CD8-positive, alpha-beta memory T cell (primary cell): ENCODE measurements around the gene AFF1. TPM values are rescaled to one million over a fixed set of nuclear protein-coding genes. Genes with fewer than 3 reads are reported as not detected.
"Not testable (repeated sequence)": the region's sequence is repeated elsewhere in the genome, so short reads cannot be mapped to it uniquely, and the experiment has no call there.

Source experiments
- CTCF ChIA-PET: fragments of 350-600 bp; sonication (Branson Sonifier 250); formaldehyde crosslinking; loops from one replicate; lab custom pipeline; 2021; ENCODE audit warnings: antibody characterized with exemption; lab: Charles Lee
- POLR2A ChIA-PET: fragments of 350-600 bp; sonication (Branson Sonifier 250); formaldehyde crosslinking; loops from one replicate; lab custom pipeline; 2021; ENCODE audit warnings: antibody characterized with exemption; lab: Charles Lee
- DNase-seq, 5 donors: peaks; one replicate each; pipeline versions ENCODE4 v3.0.0 to v3.0.0-alpha.2; 2020 to 2022; ENCODE audit warnings: mixed read lengths in 1 of 5
- H3K27ac ChIP-seq: one replicate; pipeline ENCODE4 v1.7.0; 2013; ENCODE audit warnings: low read depth, mild to moderate bottlenecking, low read length, moderate library complexity
- H3K27me3 ChIP-seq: 2 replicates; pipeline ENCODE4 v1.7.0; 2013; ENCODE audit warnings: low read length, mild to moderate bottlenecking; ENCODE audit not compliant: insufficient read depth, poor library complexity, severe bottlenecking
- H3K36me3 ChIP-seq: 2 replicates; pipeline ENCODE4 v1.7.0; 2013; ENCODE audit warnings: mild to moderate bottlenecking, low read length, moderate library complexity; ENCODE audit not compliant: insufficient read depth
- H3K4me1 ChIP-seq: 2 replicates; pipeline ENCODE4 v1.7.0; 2013; ENCODE audit warnings: mild to moderate bottlenecking, low read length, moderate library complexity; ENCODE audit not compliant: insufficient read depth
- H3K4me3 ChIP-seq: 2 replicates; pipeline ENCODE4 v1.7.0; 2013; ENCODE audit warnings: mild to moderate bottlenecking, low read length
- H3K9me3 ChIP-seq: 2 replicates; pipeline ENCODE4 v1.7.0; 2013; ENCODE audit warnings: mild to moderate bottlenecking, low read length
- H3K27ac Mint-ChIP-seq, 8 donors: one replicate each; pipeline ENCODE4 v1.8.0; 2020 to 2021; ENCODE audit warnings: mixed read lengths in 8 of 8, mild to moderate bottlenecking in 6 of 8, inconsistent platforms in 3 of 8, moderate library complexity in 3 of 8
- H3K27me3 Mint-ChIP-seq, 2 donors: one replicate each; pipeline ENCODE4 v1.8.0; 2020 to 2021; ENCODE audit warnings: mixed read lengths in 2 of 2, mild to moderate bottlenecking in 1 of 2, moderate library complexity in 1 of 2
- H3K36me3 Mint-ChIP-seq, 3 donors: one replicate each; pipeline ENCODE4 v1.8.0; 2020 to 2021; ENCODE audit warnings: mixed read lengths in 3 of 3, inconsistent platforms in 1 of 3, mild to moderate bottlenecking in 1 of 3
- H3K4me1 Mint-ChIP-seq, 3 donors: one replicate each; pipeline ENCODE4 v1.8.0; 2020 to 2021; ENCODE audit warnings: mixed read lengths in 3 of 3, inconsistent platforms in 1 of 3, mild to moderate bottlenecking in 1 of 3
- H3K4me3 Mint-ChIP-seq, 7 donors: one replicate each; pipeline ENCODE4 v1.8.0; 2020 to 2021; ENCODE audit warnings: mixed read lengths in 7 of 7, mild to moderate bottlenecking in 6 of 7, moderate library complexity in 4 of 7, inconsistent platforms in 2 of 7
- H3K9me3 Mint-ChIP-seq, 5 donors: one replicate each; pipeline ENCODE4 v1.8.0; 2020 to 2022; ENCODE audit warnings: mixed read lengths in 5 of 5, mild to moderate bottlenecking in 3 of 5, moderate library complexity in 2 of 5, inconsistent platforms in 1 of 5
- polyA plus RNA-seq: library from polyadenylated mRNA; unstranded; fragments of 300-500 nt; fragmentation: Illumina TruSeq; gene quantifications from one replicate; pipeline ENCODE4 v1.2.3, GENCODE V29; 2021
- total RNA-seq, 2 experiments: library from RNA; stranded (reverse); gene quantifications; one replicate each; pipeline ENCODE4 v1.2.3, GENCODE V29; 2021

AFF1 gene
- total and polyA plus RNA-seq, 3 experiments from 2014 or later, result 20.9 to 32.9 (median 29.7) TPM

DNA sequence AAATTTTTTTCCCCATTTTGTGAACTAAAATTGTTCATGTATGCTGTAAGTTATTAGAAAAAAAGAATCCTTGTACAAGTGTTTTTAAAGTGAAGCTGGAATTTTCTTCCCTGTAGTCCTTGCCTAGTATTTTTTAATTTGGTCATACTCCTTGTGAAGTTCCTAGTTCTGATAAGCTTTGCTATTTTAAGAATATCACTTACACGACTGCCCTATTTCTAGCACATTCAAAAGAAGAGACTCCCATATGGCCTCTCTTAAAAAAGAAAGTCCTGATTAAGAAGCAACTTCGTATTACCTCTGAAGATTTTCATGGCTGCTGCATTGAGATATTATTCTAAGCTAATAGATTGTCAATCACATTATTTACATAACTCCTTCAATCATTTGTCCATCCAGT lies 198.4 kb downstream of the AFF1 start:
- Mint-ChIP-seq H3K9me3 (no peaks in the 10 kb centered on the region), H3K27ac (peak overlapping the region in 1 of 8 donors; percentile 10), H3K27me3 (no peaks in the 10 kb centered on the region), H3K36me3 (peaks cover 0 to 94% (median 40%) of the 10 kb centered on the region in 3 donors), H3K4me1 (no peaks in the 10 kb centered on the region), H3K4me3 (no peak overlapping the region)
- H3K4me3 ChIP-seq, result no peak overlapping the region
- no peaks in the 10 kb centered on the region for H3K4me1 ChIP-seq
- no peak for DNase-seq
- H3K27me3 ChIP-seq, result no peaks in the 10 kb centered on the region
- no peak overlapping the region for H3K27ac ChIP-seq
- CTCF ChIA-PET, result interaction anchor here (3.2 kb wide), 1 partner anchor 18 kb away, joined by 9 read pairs; no protein-coding TSS in a partner anchor
- no peaks in the 10 kb centered on the region for H3K9me3 ChIP-seq
- POLR2A ChIA-PET, result no interaction called here
- H3K36me3 ChIP-seq, result peaks cover 23% of the 10 kb centered on the region

GRCh38 chr4:87134122-87134521 lies 199.3 kb downstream of the AFF1 start:
- peak overlapping the region in 3 of 8 donors; percentile 1 to 52 (median 9) for H3K27ac Mint-ChIP-seq
- H3K9me3 Mint-ChIP-seq, result no peaks in the 10 kb centered on the region
- peaks cover 14% of the 10 kb centered on the region for H3K36me3 ChIP-seq
- no peak overlapping the region for H3K4me3 Mint-ChIP-seq
- ChIA-PET POLR2A (no interaction called here), CTCF (interaction anchor here (3.2 kb wide), 1 partner anchor 17 kb away, joined by 9 read pairs; no protein-coding TSS in a partner anchor)
- no peaks in the 10 kb centered on the region for H3K9me3 ChIP-seq
- H3K27me3 Mint-ChIP-seq, result no peaks in the 10 kb centered on the region
- H3K4me3 ChIP-seq, result no peak overlapping the region
- DNase-seq, result no peak
- no peaks in the 10 kb centered on the region for H3K27me3 ChIP-seq
- H3K4me1 Mint-ChIP-seq, result no peaks in the 10 kb centered on the region
- no peak overlapping the region for H3K27ac ChIP-seq
- H3K36me3 Mint-ChIP-seq, result peaks cover 0 to 92% (median 40%) of the 10 kb centered on the region in 3 donors
- no peaks in the 10 kb centered on the region for H3K4me1 ChIP-seq

GRCh38 chr4:87141428-87141827 lies 206.6 kb downstream of the AFF1 start:
- POLR2A ChIA-PET, result no interaction called here
- H3K27me3 ChIP-seq, result no peaks in the 10 kb centered on the region

DNA sequence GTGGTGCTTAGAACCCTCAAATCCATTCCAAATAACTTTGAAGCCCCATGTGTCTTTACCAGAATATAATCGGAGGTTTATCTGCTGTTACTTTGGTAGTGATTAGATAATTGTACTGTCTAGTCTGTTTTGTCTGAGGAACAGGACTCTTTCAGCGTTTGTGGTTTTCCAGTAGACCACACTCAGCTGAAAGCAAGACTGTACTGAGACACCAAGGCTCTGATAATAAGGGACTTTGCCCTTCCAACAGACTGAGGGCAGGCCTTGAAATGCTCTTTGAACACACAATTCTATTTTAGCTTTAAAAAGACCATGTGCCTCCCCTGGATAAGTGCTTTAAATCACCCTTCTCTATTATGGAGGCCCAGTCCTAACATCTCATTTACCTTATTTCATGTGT lies 209.5 kb downstream of the AFF1 start:
- no peak overlapping the region for H3K27ac Mint-ChIP-seq
- Histone ChIP-seq H3K9me3 (no peaks in the 10 kb centered on the region), H3K4me1 (no peaks in the 10 kb centered on the region), H3K27ac (no peak overlapping the region), H3K4me3 (no peak overlapping the region), H3K36me3 (no peaks in the 10 kb centered on the region), H3K27me3 (no peaks in the 10 kb centered on the region)
- ChIA-PET POLR2A (no interaction called here), CTCF (no interaction called here)
- no peak overlapping the region for H3K4me3 Mint-ChIP-seq
- no peaks in the 10 kb centered on the region for H3K4me1 Mint-ChIP-seq
- H3K36me3 Mint-ChIP-seq, result peaks cover 0 to 43% (median 8%) of the 10 kb centered on the region in 3 donors
- H3K27me3 Mint-ChIP-seq, result no peaks in the 10 kb centered on the region
- no peak for DNase-seq
- H3K9me3 Mint-ChIP-seq, result no peaks in the 10 kb centered on the region

More at GRCh38 chr4:87141428-87141827, 206.6 kb downstream of the AFF1 start:
- Histone ChIP-seq H3K4me3 (no peak overlapping the region), H3K27ac (no peak overlapping the region), H3K36me3 (peaks cover 1% of the 10 kb centered on the region), H3K9me3 (no peaks in the 10 kb centered on the region), H3K4me1 (no peaks in the 10 kb centered on the region)
- DNase-seq, result no peak
- Mint-ChIP-seq H3K36me3 (peaks cover 0 to 71% (median 14%) of the 10 kb centered on the region in 3 donors), H3K9me3 (no peaks in the 10 kb centered on the region), H3K27ac (peak overlapping the region in 3 of 8 donors; percentile 8 to 38 (median 8)), H3K27me3 (no peaks in the 10 kb centered on the region), H3K4me1 (no peaks in the 10 kb centered on the region), H3K4me3 (no peak overlapping the region)
- CTCF ChIA-PET, result no interaction called here

DNA sequence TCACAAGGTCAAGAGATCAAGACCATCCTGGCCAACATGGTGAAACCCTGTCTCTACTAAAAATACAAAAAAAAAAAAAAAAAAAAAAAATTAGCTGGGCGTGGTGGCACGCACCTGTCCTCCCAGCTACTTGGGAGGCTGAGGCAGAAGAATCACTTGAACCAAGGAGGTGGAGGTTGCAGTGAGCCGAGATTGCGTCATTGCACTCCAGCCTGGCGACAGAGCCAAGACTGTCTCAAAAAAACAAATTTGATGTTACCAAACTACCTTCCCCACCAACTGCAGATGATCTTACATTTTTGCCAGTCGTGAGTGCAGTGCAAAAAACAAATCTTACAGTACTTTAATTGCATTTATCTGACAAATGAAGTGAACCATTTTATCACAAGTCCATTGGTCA lies 211.1 kb downstream of the AFF1 start:
- H3K4me1 ChIP-seq, H3K27me3 ChIP-seq, H3K9me3 Mint-ChIP-seq, H3K36me3 ChIP-seq, H3K4me3 ChIP-seq, H3K27ac Mint-ChIP-seq, H3K9me3 ChIP-seq, H3K4me3 Mint-ChIP-seq, H3K27ac ChIP-seq, CTCF ChIA-PET, H3K27me3 Mint-ChIP-seq, POLR2A ChIA-PET, H3K4me1 Mint-ChIP-seq, DNase-seq: not testable (repeated sequence)
- peaks cover 0 to 32% (median 8%) of the 10 kb centered on the region in 3 donors for H3K36me3 Mint-ChIP-seq

GRCh38 chr4:87147116-87147515 lies 212.3 kb downstream of the AFF1 start:
- Mint-ChIP-seq H3K9me3 (no peaks in the 10 kb centered on the region), H3K36me3 (peaks cover 0 to 21% (median 4%) of the 10 kb centered on the region in 3 donors), H3K27ac (peak overlapping the region in 1 of 8 donors; percentile 15), H3K27me3 (no peaks in the 10 kb centered on the region), H3K4me1 (no peaks in the 10 kb centered on the region), H3K4me3 (no peak overlapping the region)
- ChIA-PET CTCF (no interaction called here), POLR2A (interaction anchor here (0.6 kb wide), 1 partner anchor 318 kb away, joined by 8 read pairs; no protein-coding TSS in a partner anchor)
- no peak overlapping the region for H3K27ac ChIP-seq
- H3K4me1 ChIP-seq, result no peaks in the 10 kb centered on the region
- H3K4me3 ChIP-seq, result no peak overlapping the region
- no peak for DNase-seq
- no peaks in the 10 kb centered on the region for H3K9me3 ChIP-seq
- H3K27me3 ChIP-seq, result no peaks in the 10 kb centered on the region
- no peaks in the 10 kb centered on the region for H3K36me3 ChIP-seq

DNA sequence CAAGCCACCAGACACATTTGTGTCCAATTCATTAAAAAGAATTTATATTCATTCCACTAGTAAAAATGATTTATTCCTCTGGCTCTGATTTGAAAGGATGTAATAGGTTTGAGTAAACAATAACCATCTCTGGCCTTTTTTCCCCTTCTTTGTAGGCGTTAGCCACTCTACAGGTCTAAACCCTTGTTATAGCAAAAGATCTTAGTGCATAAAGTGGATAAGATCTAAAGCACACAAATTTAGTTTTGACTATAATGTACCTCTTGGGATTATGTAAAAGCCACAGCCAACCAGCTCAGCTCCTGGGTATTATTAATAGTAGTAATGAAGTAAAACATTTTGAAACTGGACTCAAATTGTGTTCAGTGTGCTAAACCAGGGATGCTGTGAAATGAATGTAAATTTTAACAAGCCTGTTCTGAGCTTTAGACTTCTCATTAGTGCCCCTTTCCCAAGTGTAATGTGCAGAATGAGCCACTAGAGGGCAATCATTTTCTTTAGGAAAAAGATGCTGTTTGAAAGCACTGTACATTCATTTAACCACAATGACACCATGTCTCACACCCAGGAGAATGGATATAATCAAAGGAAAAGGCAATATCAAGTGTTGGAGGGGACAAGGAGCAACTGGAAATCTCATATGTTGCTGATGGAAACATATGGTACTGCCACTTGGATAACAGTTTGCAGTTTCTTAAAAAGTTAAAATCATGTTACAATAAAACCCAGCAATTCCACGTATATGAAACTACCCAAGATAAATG lies 215.9 kb downstream of the AFF1 start:
- H3K9me3 Mint-ChIP-seq, result no peaks in the 10 kb centered on the region
- Histone ChIP-seq H3K9me3 (no peaks in the 10 kb centered on the region), H3K27me3 (no peaks in the 10 kb centered on the region), H3K27ac (no peak overlapping the region), H3K4me3 (no peak overlapping the region), H3K4me1 (no peaks in the 10 kb centered on the region), H3K36me3 (no peaks in the 10 kb centered on the region)
- no peaks in the 10 kb centered on the region for H3K27me3 Mint-ChIP-seq
- H3K4me1 Mint-ChIP-seq, result no peaks in the 10 kb centered on the region
- H3K4me3 Mint-ChIP-seq, result no peak overlapping the region
- ChIA-PET CTCF (interaction anchor here (0.9 to 3.6 kb wide), 13 partner anchors 16 to 302 kb away, joined by 3 to 43 read pairs (median 4); no protein-coding TSS in a partner anchor), POLR2A (no interaction called here)
- peak; percentile 14 to 56 (median 42) for DNase-seq
- no peaks in the 10 kb centered on the region for H3K36me3 Mint-ChIP-seq
- H3K27ac Mint-ChIP-seq, result peak overlapping the region in 1 of 8 donors; percentile 1

- DNase-seq, result no peak
- CTCF ChIA-PET, result interaction anchor here (1.5 to 3.6 kb wide), 5 partner anchors 17 to 229 kb away, joined by 4 to 43 read pairs (median 9); no protein-coding TSS in a partner anchor
- peak overlapping the region in 1 of 8 donors; percentile 60 for H3K27ac Mint-ChIP-seq
- POLR2A ChIA-PET, result no interaction called here
- Histone ChIP-seq H3K36me3 (no peaks in the 10 kb centered on the region), H3K27ac (no peak overlapping the region), H3K9me3 (no peaks in the 10 kb centered on the region), H3K4me3 (no peak overlapping the region), H3K4me1 (no peaks in the 10 kb centered on the region), H3K27me3 (no peaks in the 10 kb centered on the region)
- H3K9me3 Mint-ChIP-seq, result no peaks in the 10 kb centered on the region
- H3K4me3 Mint-ChIP-seq, result no peak overlapping the region
- no peaks in the 10 kb centered on the region for H3K4me1 Mint-ChIP-seq
- H3K36me3 Mint-ChIP-seq, result no peaks in the 10 kb centered on the region
- no peaks in the 10 kb centered on the region for H3K27me3 Mint-ChIP-seq
These were observed 216.9 kb downstream of the AFF1 start for GRCh38 chr4:87151730-87152129.
